Skeletal muscle cell (primary cell): Measurements from ENCODE around the gene FOXD3.

Source experiments
- DNase-seq: peaks from one replicate; pipeline ENCODE4 v3.0.0-alpha.2; 2010; ENCODE audit warnings: low read depth
- H3K4me3 ChIP-seq: 2 replicates; pipeline ENCODE4 v1.5.1; 2011; ENCODE audit warnings: low read depth, mild to moderate bottlenecking, control low read depth, low read length, moderate library complexity

FOXD3 gene

DNA sequence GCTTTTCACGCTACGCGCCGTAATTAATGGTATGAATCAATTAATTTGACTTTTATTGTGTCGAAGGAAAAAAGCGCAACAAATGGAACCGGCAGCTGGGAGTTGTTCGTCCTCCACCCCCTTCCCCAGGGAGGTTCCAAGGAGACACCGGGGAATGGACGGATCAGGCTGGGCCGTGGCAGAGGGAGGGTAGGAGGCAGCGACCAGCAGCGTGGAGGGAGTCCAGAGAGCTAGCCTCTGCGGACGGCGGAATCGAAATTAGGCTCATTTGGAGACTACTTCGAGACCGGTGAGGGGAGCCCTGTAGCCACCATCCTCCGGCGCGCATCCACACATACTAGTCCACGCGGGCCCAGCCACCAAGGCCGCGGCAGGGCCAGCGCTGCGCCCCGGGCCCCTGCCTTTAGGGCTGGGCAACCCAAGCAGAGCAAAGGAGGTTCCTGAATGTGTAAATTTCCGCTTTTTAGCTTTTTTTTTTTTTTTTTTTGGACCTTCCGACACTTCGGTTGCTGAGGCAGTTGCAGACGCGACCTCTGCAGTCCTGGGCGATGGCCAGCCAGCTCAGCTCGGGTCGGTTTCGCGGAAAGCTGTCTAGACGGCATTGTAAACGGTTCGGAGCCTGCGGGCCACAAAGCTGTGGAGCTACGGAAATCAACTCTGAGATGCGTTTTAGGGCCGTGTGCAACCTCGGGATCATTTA, 2.2 kb upstream of the FOXD3 start:
- no peak overlapping the region for H3K4me3 ChIP-seq
- no peak for DNase-seq

DNA sequence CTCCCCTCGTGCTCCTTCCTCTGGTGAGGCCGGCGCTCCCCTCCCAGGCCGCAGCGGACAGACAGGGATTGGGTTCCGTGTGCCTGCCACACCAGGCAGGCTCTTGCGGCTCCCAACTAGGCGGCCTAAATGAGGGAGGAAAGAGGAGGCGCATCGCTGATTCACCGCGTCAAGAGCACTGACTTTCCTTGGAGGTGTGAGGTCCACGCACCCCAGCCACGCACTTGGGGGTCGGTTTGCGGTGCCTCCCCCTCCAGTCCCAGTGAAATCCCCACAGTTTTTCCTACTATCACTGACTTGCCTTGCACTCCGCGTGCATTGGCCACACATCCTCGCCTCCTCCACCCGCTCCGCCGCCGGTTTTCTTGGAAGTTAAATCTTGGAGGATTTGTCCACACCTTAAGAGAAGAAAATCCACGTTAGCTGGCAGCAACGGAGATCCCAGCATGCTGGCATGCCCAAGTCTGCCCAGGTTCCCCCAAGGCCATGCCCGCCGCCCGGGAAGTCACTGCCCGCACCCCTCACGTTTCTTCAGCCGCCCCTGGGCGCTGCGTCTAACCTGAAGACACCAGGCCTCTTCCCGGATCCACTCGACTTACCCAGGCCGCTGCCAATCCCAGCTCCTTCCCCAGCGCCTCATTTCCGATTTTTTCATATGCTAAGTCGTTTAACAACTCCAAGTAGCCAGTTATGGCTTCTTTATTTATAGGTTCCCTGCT, 1.1 kb upstream of the FOXD3 start:
- H3K4me3 ChIP-seq = no peak overlapping the region
- DNase-seq = no peak

DNA sequence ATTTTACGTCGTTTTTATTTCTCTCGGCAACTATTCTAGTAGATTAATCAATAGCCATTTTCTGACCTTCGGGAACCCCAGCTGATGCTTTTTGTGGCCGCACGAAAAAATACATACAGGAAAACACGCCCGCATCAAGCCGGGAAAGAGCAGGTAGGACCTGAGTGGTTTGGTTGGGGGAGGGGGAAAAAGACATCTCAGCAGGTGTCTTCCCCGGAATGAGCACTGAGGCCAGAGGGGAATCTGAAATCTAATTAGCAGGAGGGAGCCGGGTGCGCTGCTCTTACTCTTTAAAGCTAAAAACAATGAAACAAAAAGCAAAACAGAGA, 618 bp upstream of the FOXD3 start:
- no peak overlapping the region for H3K4me3 ChIP-seq
- DNase-seq = no peak

DNA sequence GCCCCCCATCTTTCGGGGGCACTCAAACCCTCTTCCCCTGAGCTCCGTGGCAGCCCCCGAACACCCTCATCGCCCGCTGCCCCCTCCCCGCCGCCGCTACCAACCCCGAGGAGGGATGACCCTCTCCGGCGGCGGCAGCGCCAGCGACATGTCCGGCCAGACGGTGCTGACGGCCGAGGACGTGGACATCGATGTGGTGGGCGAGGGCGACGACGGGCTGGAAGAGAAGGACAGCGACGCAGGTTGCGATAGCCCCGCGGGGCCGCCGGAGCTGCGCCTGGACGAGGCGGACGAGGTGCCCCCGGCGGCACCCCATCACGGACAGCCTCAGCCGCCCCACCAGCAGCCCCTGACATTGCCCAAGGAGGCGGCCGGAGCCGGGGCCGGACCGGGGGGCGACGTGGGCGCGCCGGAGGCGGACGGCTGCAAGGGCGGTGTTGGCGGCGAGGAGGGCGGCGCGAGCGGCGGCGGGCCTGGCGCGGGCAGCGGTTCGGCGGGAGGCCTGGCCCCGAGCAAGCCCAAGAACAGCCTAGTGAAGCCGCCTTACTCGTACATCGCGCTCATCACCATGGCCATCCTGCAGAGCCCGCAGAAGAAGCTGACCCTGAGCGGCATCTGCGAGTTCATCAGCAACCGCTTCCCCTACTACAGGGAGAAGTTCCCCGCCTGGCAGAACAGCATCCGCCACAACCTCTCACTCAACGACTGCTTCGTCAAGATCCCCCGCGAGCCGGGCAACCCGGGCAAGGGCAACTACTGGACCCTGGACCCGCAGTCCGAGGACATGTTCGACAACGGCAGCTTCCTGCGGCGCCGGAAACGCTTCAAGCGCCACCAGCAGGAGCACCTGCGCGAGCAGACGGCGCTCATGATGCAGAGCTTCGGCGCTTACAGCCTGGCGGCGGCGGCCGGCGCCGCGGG, 837 bp downstream of the FOXD3 start:
- H3K4me3 ChIP-seq = no peak overlapping the region
- DNase-seq = no peak

DNA sequence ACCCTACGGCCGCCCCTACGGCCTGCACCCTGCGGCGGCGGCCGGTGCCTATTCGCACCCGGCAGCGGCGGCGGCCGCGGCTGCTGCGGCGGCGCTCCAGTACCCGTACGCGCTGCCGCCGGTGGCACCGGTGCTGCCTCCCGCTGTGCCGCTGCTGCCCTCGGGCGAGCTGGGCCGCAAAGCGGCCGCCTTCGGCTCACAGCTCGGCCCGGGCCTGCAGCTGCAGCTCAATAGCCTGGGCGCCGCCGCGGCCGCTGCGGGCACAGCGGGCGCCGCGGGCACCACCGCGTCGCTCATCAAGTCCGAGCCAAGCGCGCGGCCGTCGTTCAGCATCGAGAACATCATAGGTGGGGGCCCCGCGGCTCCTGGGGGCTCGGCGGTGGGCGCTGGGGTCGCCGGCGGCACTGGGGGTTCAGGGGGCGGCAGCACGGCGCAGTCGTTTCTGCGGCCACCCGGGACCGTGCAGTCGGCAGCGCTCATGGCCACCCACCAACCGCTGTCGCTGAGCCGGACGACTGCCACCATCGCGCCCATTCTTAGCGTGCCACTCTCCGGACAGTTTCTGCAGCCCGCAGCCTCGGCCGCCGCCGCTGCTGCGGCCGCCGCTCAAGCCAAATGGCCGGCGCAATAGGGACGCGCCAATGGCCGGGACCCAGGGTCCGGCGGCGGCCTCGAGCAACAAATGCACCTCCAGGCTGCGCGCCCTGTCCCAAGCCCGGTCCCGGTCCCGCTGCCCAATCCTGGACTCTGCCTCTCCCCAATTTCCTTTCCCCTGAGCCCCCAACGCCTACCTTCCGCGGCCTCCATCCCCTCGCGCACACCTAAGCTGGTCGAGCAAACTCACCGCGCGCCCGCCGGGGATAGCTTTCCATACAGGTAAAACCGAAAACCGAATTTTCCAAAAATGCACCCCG, 1.8 kb downstream of the FOXD3 start:
- no peak for DNase-seq
- no peak overlapping the region for H3K4me3 ChIP-seq

DNA sequence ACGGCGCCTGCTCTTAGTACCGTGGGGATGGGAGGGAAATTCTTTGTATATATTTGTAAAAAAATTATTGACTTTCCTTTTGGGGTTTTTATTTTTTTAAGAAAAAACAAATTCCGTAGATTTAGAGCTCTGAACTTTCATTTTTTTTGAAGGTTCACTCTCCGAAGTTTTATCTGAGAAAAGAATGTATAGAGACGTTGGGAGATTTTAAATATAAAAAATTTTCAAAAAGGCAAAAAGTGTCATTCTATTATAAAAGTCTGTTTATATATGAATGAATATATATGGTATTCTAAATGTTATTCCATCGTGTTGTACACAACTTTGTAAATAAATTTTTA, 2.4 kb downstream of the FOXD3 start:
- no peak for DNase-seq
- H3K4me3 ChIP-seq = no peak overlapping the region

DNA sequence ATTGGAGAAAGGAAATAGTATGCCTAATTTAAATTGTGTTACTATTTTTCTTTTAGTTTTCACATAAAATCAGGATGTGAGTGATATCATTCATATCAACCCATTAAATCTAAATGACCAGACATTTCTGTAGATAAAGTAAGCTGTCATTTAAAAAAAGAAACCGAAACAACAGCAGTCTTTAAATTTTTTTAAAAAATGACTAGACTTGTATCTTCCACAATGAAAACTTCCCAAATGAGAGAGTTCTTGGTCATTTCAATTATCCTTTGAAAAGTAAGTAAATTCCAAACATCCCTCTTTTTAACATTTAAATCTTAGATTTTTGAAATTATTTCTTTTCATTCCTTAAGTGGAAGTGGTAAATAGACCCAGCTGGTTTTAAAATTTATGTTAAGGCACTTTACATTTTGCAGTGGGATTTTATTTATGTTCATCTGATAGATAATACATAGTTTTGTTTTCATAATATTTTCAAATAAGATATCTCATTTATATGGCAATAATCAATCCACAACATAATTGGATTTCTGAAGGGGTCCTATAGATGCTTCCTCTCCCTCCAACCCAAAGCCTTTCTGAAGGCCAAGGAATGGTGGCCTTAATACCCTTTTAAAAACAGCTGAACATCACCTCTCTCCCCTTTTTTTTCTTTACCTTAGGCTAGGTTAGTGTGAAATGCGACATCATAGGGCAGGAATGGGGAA, 3.1 kb downstream of the FOXD3 start:
- no peak overlapping the region for H3K4me3 ChIP-seq
- no peak for DNase-seq

DNA sequence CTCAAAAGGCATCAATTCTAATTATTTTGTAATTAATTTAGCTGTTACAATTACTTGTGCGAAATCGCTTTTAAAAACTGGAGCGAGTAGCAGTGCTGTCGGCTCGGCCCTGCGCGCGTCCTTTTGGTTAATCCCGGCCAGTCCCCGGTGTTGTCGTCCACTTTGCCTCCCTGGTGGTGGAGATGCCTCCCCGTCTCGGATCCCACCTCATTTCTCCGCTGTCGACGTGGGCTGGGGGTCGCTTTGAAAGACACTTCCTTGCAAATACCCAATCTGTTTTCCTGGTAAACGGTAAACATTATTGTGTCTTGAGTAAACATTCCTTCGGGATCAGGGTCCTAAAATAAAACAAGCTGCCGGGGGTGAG, 3.7 kb downstream of the FOXD3 start:
- DNase-seq = no peak
- no peak overlapping the region for H3K4me3 ChIP-seq

DNA sequence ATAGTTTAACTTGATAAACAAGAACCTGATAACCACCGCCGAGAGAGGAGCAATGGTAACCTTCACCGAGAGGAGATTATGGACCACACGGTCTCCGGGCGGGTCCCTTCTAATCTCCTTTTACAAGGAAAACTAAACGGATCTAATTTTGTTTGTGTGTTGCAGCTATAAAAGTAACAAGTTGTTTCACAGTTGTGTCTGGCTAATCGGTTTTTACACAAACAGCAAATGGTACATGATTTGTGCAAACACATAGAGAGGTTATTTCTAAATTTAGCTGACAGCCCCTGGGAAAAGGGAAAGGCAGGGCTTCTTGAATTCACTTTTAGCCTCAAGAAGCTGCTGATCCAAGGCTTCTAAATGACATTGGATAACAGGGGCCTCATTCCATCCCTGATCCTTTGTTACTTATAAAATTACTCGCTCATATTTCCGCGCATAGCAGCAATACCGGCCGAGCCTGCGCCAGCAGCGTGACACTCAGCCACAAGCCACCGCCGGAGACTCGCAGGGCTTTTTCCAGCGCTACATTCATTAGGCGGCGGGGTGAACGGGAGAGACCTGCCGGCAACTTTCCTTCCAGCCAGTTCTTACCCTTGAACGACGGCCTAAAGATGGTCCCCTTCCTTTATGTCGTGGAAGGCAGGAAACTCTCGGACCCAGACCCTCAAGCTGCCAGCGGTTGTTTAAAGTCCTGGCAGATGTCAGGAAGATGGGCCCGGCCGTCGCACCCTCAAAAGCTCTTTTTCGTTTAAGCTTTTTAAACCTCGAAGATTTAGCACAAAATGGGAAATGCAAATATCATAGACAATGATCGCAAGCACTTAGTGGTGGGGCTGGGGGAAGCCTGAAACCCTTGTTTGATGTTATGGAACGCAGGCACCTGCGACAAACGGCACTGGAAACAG, 4.4 kb downstream of the FOXD3 start:
- no peak for DNase-seq
- H3K4me3 ChIP-seq = no peak overlapping the region

DNA sequence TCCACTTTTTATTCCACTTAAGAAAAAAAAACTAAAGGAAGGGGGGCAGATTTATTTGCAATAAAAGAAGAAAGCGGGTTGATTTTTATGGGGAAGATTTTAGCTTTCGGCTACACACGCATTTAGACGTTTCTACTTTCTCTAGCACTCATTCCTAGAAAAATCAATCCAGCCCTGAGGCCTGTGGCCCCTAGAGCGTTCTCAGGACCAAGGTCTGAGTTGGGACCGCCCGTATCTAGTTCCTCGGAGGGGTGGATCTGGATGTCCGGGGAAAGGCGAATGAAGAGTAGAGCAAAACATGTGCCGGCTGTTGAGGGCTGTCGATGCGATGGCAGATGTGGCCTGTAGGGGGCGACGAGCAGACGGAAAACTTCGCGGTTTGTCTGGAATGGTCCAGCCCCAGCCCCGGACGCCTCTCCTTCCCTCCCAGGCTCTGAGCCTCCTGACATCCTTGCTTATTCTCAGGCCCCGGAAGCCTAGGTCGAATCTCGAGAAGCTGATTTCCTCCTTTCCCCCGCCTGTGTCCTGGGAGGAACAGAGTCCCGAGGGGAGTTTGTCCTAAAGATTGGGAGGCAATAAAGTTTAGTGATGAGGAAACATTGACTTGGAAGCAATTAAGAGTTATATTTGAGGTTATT, 5.2 kb downstream of the FOXD3 start:
- DNase-seq = no peak

DNA sequence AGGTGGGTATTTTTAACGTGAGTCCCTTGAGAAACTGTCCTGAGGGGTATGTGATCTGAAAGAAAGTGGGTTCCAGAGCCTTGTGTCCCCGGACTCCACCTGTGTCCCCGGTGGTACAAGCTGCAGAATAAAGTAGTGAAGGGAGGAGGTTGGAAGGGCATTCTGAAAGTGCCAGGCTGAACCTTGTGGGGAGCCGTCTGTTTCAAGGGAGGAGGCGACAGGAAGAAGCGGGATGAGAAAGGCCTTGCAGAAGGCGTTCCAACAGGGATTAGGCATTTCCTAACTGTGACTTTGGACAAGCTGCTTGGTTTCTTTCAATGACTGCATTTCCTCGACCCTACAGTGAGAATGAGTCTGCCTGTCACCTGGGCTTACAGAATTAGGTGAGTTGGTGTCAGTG, 5.8 kb downstream of the FOXD3 start:
- no peak for DNase-seq
- no peak overlapping the region for H3K4me3 ChIP-seq

More for the DNA sequence above, 5.2 kb downstream of the FOXD3 start:
- no peak overlapping the region for H3K4me3 ChIP-seq

DNA sequence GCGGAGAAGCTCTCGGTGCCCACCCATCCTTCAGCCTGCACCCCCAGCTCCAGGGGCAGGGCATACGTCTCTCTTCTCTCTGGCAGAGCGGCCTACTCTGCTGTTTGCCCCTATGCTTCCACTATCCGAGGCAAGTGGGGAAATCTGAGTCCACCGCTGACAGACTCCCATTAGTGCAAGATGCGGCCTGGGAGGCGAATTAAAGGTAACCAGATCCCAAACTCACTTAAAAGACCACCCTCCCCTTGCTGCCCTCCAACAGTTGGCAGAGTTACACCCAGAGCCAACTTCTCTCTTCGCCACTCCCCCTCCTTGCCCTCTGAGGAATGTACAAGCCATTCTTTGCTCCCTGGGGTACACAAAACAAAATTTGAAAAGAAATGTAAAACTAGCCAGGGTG, 6.4 kb downstream of the FOXD3 start:
- H3K4me3 ChIP-seq = no peak overlapping the region
- no peak for DNase-seq

DNA sequence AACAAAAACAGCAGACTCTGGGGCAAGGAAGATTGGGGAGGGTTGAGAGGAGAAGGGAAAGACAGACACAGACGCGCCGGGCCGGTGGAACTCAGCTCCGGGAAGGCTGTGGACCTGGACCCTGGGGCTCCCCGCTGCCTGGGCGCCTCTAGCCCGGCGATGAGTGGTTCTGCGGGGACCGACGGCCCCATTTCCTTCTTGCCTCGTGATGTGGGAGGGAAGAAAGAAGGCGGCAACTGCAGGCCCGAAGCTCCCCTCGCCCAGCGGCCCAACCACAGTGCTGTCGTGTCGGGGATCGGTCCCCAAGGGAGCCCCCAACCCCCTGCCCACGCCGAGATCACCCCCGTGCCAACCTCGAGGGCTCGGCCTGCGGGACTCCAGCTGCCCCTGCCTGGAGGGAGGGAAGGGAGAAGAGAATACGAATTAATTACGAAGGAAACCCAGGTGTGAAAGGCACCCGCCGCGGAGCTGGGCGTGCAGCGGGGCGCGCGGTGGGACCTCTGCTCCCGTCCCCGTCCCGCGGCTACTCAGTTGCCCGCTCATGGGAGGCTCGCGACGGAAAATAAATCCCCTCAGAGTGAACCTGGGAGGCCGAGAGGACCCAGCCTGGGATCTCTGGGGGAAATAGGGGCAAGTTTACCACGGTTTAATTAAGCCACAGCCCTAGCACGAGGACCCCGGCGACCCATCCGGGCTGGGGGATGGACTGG, 7.4 kb downstream of the FOXD3 start:
- no peak overlapping the region for H3K4me3 ChIP-seq
- no peak for DNase-seq

DNA sequence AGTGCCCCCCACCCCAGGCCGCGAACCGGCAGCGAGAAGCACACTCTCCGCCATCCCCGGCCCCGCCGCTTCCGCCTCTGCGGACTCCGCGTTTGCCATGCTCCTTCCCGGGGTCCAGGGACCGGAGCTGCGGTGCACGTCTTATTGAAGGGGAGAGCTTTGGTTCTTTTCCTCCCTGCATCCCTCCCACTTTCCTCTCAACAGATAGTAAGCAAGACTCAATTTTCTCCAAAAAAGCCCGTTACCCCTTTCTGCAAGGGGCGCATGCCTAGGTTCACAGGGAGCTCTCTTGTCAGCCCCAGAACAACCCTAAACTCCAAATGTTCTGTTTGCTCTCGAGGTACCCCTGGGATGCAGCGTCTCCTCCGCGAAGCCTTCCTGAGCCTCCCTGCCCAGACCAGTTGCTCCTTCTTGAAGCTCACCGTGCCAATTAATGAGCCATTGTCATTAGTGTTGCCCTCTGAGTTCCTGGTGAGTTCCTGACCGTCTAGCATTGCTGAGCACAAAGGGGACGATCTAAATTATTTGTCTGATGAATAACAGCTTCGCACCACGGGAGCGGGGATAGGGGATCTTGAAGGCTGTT, 8.1 kb downstream of the FOXD3 start:
- H3K4me3 ChIP-seq = no peak overlapping the region
- DNase-seq = no peak

DNA sequence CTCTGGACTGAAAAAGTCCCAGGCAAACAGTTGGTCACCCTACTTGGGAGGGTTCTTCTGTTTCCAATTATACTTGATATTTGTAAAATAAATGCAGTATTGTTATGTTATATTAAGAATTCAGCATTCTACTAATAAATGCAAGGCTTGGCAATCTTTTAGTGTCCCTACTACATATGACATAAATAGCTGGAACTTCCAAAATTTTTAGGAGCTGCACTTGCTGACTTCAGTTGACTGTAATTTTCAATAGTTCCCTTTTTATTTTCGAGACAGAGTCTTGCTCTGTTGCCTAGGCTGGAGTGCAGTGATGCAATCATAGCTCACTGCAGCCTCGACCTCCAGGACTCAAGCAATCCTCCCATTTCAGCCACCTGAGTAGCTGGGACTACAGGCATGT, 20.0 kb downstream of the FOXD3 start:
- H3K4me3 ChIP-seq = no peak overlapping the region
- DNase-seq = no peak

DNA sequence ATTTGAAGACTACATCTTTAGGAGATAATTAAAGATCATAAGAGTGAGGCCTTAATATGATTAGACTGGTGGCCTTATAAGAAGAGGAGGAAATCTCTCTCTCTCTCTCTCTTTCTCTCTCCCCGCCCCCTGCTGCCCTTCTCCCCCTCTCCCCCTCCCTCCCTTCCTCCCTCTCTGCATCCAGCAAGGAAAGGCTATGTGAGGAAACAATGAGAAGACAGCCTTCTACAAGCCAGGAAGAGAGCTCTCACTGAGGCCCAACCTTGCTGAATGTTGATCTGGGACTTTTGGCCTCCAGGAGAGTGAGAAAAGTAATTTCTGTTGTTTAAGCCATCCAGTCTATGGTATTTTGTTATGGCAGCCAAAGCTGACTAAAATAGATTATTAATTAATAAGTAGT, 21.6 kb downstream of the FOXD3 start:
- no peak for DNase-seq
- H3K4me3 ChIP-seq = no peak overlapping the region

DNA sequence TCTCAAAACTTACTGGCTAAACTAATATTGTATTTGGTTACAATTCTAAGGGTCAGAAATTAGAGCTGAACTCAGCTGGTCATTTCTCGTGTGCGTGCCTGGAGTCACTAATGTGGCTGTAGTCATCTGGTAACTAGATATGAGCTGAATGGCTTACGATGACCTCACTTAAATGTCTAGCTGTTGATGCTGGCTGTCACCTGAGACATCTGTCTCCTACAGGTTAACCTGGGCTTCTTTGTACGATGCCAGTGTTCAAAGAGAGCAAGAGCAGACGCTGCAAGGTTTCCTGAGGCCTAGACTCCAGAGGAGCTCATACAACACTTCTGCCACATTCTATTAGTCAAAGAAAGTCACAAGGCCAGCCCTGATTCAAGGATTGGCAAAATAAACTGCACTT, 28.0 kb downstream of the FOXD3 start:
- no peak overlapping the region for H3K4me3 ChIP-seq
- DNase-seq = no peak
